OCI-LY3 (cell line): ENCODE data around the gene GRIK2.

ENCODE experiments used
- H2AFZ ChIP-seq: fragments of 200-600, 300-600 bp; shearing (Covaris generic); 2 replicates; pipeline ENCODE4 v1.6.0; 2014; ENCODE audit warnings: antibody characterized with exemption, low read depth, low read length
- H3K27ac ChIP-seq: fragments of 200-600, 300-600 bp; sonication (generic); 2 replicates; pipeline ENCODE4 v1.5.1; 2014; ENCODE audit warnings: mild to moderate bottlenecking, low read length, moderate library complexity, mixed read lengths
- H3K27me3 ChIP-seq: fragments of 200-600, 300-600 bp; sonication (generic); 2 replicates; pipeline ENCODE4 v1.6.1; 2014; ENCODE audit warnings: low read depth, low read length, mixed read lengths
- H3K36me3 ChIP-seq: fragments of 200-600, 300-600 bp; sonication (generic); replicated peaks from 2 replicates; pipeline ENCODE3; 2014; ENCODE audit warnings: low read depth, low read length, mixed read lengths
- H3K4me1 ChIP-seq: fragments of 300-600, 200-600 bp; sonication (generic); 2 replicates; pipeline ENCODE4 v1.6.1; 2014; ENCODE audit warnings: low read length, mixed read lengths
- H3K4me2 ChIP-seq: fragments of 200-600, 300-600 bp; sonication (generic); 2 replicates; pipeline ENCODE4 v1.6.1; 2014; ENCODE audit warnings: low read length, mixed read lengths
- H3K4me3 ChIP-seq: fragments of 300-600, 200-600 bp; sonication (generic); 2 replicates; pipeline ENCODE4 v1.5.1; 2014; ENCODE audit warnings: antibody characterized with exemption, mild to moderate bottlenecking, low read length, moderate library complexity
- H3K79me2 ChIP-seq: fragments of 300-600, 200-600 bp; shearing (Covaris generic); 2 replicates; pipeline ENCODE4 v1.6.1; 2014; ENCODE audit warnings: mild to moderate bottlenecking, low read length, mixed read lengths
- H3K9ac ChIP-seq: fragments of 300-600, 200-600 bp; shearing (Covaris generic); 2 replicates; pipeline ENCODE4 v1.6.0; 2014; ENCODE audit warnings: mild to moderate bottlenecking, low read length, moderate library complexity
- H3K9me3 ChIP-seq: fragments of 200-600, 300-600 bp; shearing (Covaris generic); 2 replicates; pipeline ENCODE4 v1.6.1; 2014; ENCODE audit warnings: low read length, mixed read lengths; ENCODE audit not compliant: insufficient read depth
- H4K20me1 ChIP-seq: fragments of 200-600, 300-600 bp; sonication (generic); 2 replicates; pipeline ENCODE4 v1.6.1; 2016; ENCODE audit warnings: low read length, mixed read lengths; ENCODE audit not compliant: insufficient read depth
- CTCF ChIP-seq: fragments of 200-600, 300-600 bp; sonication (generic); IDR thresholded peaks from 2 replicates; pipeline ENCODE4 v1.5.1; 2014; ENCODE audit warnings: antibody characterized with exemption, low read length, low read depth
- EZH2phosphoT487 ChIP-seq: fragments of 200-600 bp; shearing (Covaris generic); IDR thresholded peaks from 2 replicates; pipeline ENCODE4 v1.6.1; 2018; ENCODE audit warnings: antibody characterized with exemption, mixed run types, low read depth

Gene GRIK2

GRCh38 chr6:101433141-101433540 is 39.6 kb downstream of the GRIK2 start:
- no peak overlapping the region for H3K9ac ChIP-seq

GRCh38 chr6:101434601-101435000 is 41.1 kb downstream of the GRIK2 start:
- Histone ChIP-seq H3K4me1 (no peaks in the 10 kb centered on the region), H3K9ac (no peak overlapping the region), H3K9me3 (no peaks in the 10 kb centered on the region), H3K36me3 (no peaks in the 10 kb centered on the region), H3K27me3 (no peaks in the 10 kb centered on the region), H3K4me2 (no peak overlapping the region), H3K27ac (no peak overlapping the region), H2AFZ (no peak overlapping the region), H3K4me3 (no peak overlapping the region), H4K20me1 (no peaks in the 10 kb centered on the region), H3K79me2 (no peaks in the 10 kb centered on the region)
- no peak for TF ChIP-seq CTCF

More at GRCh38 chr6:101433141-101433540, 39.6 kb downstream of the GRIK2 start:
- Histone ChIP-seq H3K27ac (no peak overlapping the region), H3K4me1 (no peaks in the 10 kb centered on the region), H2AFZ (no peak overlapping the region), H3K4me3 (no peak overlapping the region), H3K27me3 (no peaks in the 10 kb centered on the region), H3K4me2 (no peak overlapping the region), H3K79me2 (no peaks in the 10 kb centered on the region), H4K20me1 (no peaks in the 10 kb centered on the region), H3K36me3 (no peaks in the 10 kb centered on the region), H3K9me3 (no peaks in the 10 kb centered on the region)
- TF ChIP-seq EZH2phosphoT487, result no peak
- TF ChIP-seq CTCF, result no peak

GRCh38 chr6:101435038-101435437 is 41.5 kb downstream of the GRIK2 start:
- TF ChIP-seq EZH2phosphoT487 (no peak), CTCF (no peak)
- H3K9ac ChIP-seq, result no peak overlapping the region
- H2AFZ ChIP-seq, result no peak overlapping the region
- H3K4me2 ChIP-seq, result no peak overlapping the region
- H3K27me3 ChIP-seq, result no peaks in the 10 kb centered on the region
- H3K79me2 ChIP-seq, result no peaks in the 10 kb centered on the region
- H3K4me1 ChIP-seq, result no peaks in the 10 kb centered on the region
- no peaks in the 10 kb centered on the region for H3K36me3 ChIP-seq
- no peak overlapping the region for H3K27ac ChIP-seq
- H4K20me1 ChIP-seq, result no peaks in the 10 kb centered on the region
- no peak overlapping the region for H3K4me3 ChIP-seq
- H3K9me3 ChIP-seq, result no peaks in the 10 kb centered on the region

GRCh38 chr6:101439790-101440189 is 46.3 kb downstream of the GRIK2 start:
- Histone ChIP-seq H3K79me2 (no peaks in the 10 kb centered on the region), H3K4me3 (no peak overlapping the region), H3K4me1 (no peaks in the 10 kb centered on the region), H4K20me1 (no peaks in the 10 kb centered on the region), H3K4me2 (no peak overlapping the region), H3K36me3 (no peaks in the 10 kb centered on the region), H3K27ac (no peak overlapping the region), H3K27me3 (no peaks in the 10 kb centered on the region), H3K9ac (no peak overlapping the region), H2AFZ (no peak overlapping the region), H3K9me3 (no peaks in the 10 kb centered on the region)
- TF ChIP-seq CTCF (no peak), EZH2phosphoT487 (no peak)
